Stimulated activated CD4-positive, alpha-beta T cell treated with anti-CD3 and anti-CD28 coated beads, Interleukin-15, amount 100 ng/mL, for 48 hours (primary cell): ENCODE data around the gene TTC28.

Experiments
- DNase-seq, 2 donors: peaks; one replicate each; pipeline ENCODE4 v3.0.0-alpha.2; 2020; ENCODE audit warnings: low read depth in 2 of 2

Gene TTC28

GRCh38 chr22:27966168-27967064 lies 713.2 kb downstream of the TTC28 start:
- no peak for DNase-seq

- DNase-seq, result no peak
These were observed 717.2 kb downstream of the TTC28 start for GRCh38 chr22:27962268-27963044.

GRCh38 chr22:27961680-27962079 lies 718.0 kb downstream of the TTC28 start:
- DNase-seq, result no peak

GRCh38 chr22:27961182-27961581 lies 718.5 kb downstream of the TTC28 start:
- no peak for DNase-seq

GRCh38 chr22:27959335-27960090 lies 720.1 kb downstream of the TTC28 start:
- DNase-seq, result no peak

GRCh38 chr22:27952779-27953178 lies 726.9 kb downstream of the TTC28 start:
- no peak for DNase-seq

GRCh38 chr22:27952091-27952490 lies 727.5 kb downstream of the TTC28 start:
- no peak for DNase-seq

- DNase-seq, result no peak
These were observed 730.2 kb downstream of the TTC28 start for GRCh38 chr22:27949421-27949820.

GRCh38 chr22:27948569-27948968 lies 731.1 kb downstream of the TTC28 start:
- no peak for DNase-seq

GRCh38 chr22:27947448-27947847 lies 732.2 kb downstream of the TTC28 start:
- no peak for DNase-seq

GRCh38 chr22:27941143-27941542 lies 738.5 kb downstream of the TTC28 start:
- DNase-seq, result no peak

- DNase-seq, result no peak
These were observed 742.2 kb downstream of the TTC28 start for GRCh38 chr22:27937453-27937852.

- DNase-seq, result no peak
These were observed 743.7 kb downstream of the TTC28 start for GRCh38 chr22:27935897-27936296.

GRCh38 chr22:27934069-27934468 lies 745.6 kb downstream of the TTC28 start:
- no peak for DNase-seq

- no peak for DNase-seq
These were observed 746.3 kb downstream of the TTC28 start for GRCh38 chr22:27933186-27933983.

- DNase-seq, result no peak
These were observed 749.1 kb downstream of the TTC28 start for GRCh38 chr22:27930331-27931060.
